ENCODE data around the gene TLL2.

Gene TLL2

GRCh38 chr10:96529634-96530279, 16.0 kb upstream of the TLL2 start:
- DNase-seq (ENCODE audit: insufficient read length) (no peak), FAIRE-seq (no peak)
- TF ChIP-seq POLR2A (IDR thresholded peaks at IDR 0.05; ENCODE audit: low read depth, low read length), result no peak
- no peak for TF ChIP-seq TAF1 (IDR thresholded peaks at IDR 0.05; ENCODE audit: borderline replicate concordance, low read depth, low read length)
- TF ChIP-seq POLR2AphosphoS5 (IDR thresholded peaks at IDR 0.05; ENCODE audit: low read depth, low read length), result no peak

- DNase-seq (ENCODE audit: insufficient read length) (no peak), FAIRE-seq (no peak)
- TF ChIP-seq TAF1 (IDR thresholded peaks at IDR 0.05; ENCODE audit: borderline replicate concordance, low read depth, low read length) (no peak), POLR2A (IDR thresholded peaks at IDR 0.05; ENCODE audit: low read depth, low read length) (no peak), POLR2AphosphoS5 (IDR thresholded peaks at IDR 0.05; ENCODE audit: low read depth, low read length) (no peak)
These were observed 11.0 kb upstream of the TLL2 start for GRCh38 chr10:96524741-96525140.

GRCh38 chr10:96517284-96517683, 3.6 kb upstream of the TLL2 start:
- no peak for FAIRE-seq

GRCh38 chr10:96516337-96516736, 2.6 kb upstream of the TLL2 start:
- no peak for FAIRE-seq
- no peak for DNase-seq (ENCODE audit: insufficient read length)
- TF ChIP-seq TAF1 (IDR thresholded peaks at IDR 0.05; ENCODE audit: borderline replicate concordance, low read depth, low read length), result no peak
- TF ChIP-seq POLR2A (IDR thresholded peaks at IDR 0.05; ENCODE audit: low read depth, low read length), result no peak
- TF ChIP-seq POLR2AphosphoS5 (IDR thresholded peaks at IDR 0.05; ENCODE audit: low read depth, low read length), result peak; percentile 43; the same call in 1 of the 2 replicates

More at GRCh38 chr10:96517284-96517683, 3.6 kb upstream of the TLL2 start:
- TF ChIP-seq TAF1 (IDR thresholded peaks at IDR 0.05; ENCODE audit: borderline replicate concordance, low read depth, low read length) (no peak), POLR2AphosphoS5 (IDR thresholded peaks at IDR 0.05; ENCODE audit: low read depth, low read length) (no peak), POLR2A (IDR thresholded peaks at IDR 0.05; ENCODE audit: low read depth, low read length) (no peak)
- no peak for DNase-seq (ENCODE audit: insufficient read length)

GRCh38 chr10:96513305-96513697, 425 bp downstream of the TLL2 start:
- DNase-seq (ENCODE audit: insufficient read length), result peak; percentile 46
- FAIRE-seq, result peak; percentile 44
- TF ChIP-seq TAF1 (IDR thresholded peaks at IDR 0.05; ENCODE audit: borderline replicate concordance, low read depth, low read length) (no peak), POLR2A (IDR thresholded peaks at IDR 0.05; ENCODE audit: low read depth, low read length) (no peak), POLR2AphosphoS5 (IDR thresholded peaks at IDR 0.05; ENCODE audit: low read depth, low read length) (no peak)

- FAIRE-seq (no peak), DNase-seq (ENCODE audit: insufficient read length) (no peak)
- TF ChIP-seq TAF1 (IDR thresholded peaks at IDR 0.05; ENCODE audit: borderline replicate concordance, low read depth, low read length) (no peak), POLR2AphosphoS5 (IDR thresholded peaks at IDR 0.05; ENCODE audit: low read depth, low read length) (no peak), POLR2A (IDR thresholded peaks at IDR 0.05; ENCODE audit: low read depth, low read length) (no peak)
These were observed 1.0 kb downstream of the TLL2 start for GRCh38 chr10:96512524-96513304.

- no peak for DNase-seq (ENCODE audit: insufficient read length)
- FAIRE-seq, result peak; percentile 5
- TF ChIP-seq POLR2AphosphoS5 (IDR thresholded peaks at IDR 0.05; ENCODE audit: low read depth, low read length) (no peak), TAF1 (IDR thresholded peaks at IDR 0.05; ENCODE audit: borderline replicate concordance, low read depth, low read length) (no peak), POLR2A (IDR thresholded peaks at IDR 0.05; ENCODE audit: low read depth, low read length) (no peak)
These were observed 2.4 kb downstream of the TLL2 start for GRCh38 chr10:96511044-96511945.

GRCh38 chr10:96509017-96509641, 4.6 kb downstream of the TLL2 start:
- TF ChIP-seq POLR2AphosphoS5 (IDR thresholded peaks at IDR 0.05; ENCODE audit: low read depth, low read length), result no peak
- TF ChIP-seq POLR2A (IDR thresholded peaks at IDR 0.05; ENCODE audit: low read depth, low read length), result no peak
- no peak for TF ChIP-seq TAF1 (IDR thresholded peaks at IDR 0.05; ENCODE audit: borderline replicate concordance, low read depth, low read length)
- FAIRE-seq, result no peak
- no peak for DNase-seq (ENCODE audit: insufficient read length)

- no peak for FAIRE-seq
- no peak for TF ChIP-seq POLR2AphosphoS5 (IDR thresholded peaks at IDR 0.05; ENCODE audit: low read depth, low read length)
- no peak for TF ChIP-seq TAF1 (IDR thresholded peaks at IDR 0.05; ENCODE audit: borderline replicate concordance, low read depth, low read length)
- no peak for TF ChIP-seq POLR2A (IDR thresholded peaks at IDR 0.05; ENCODE audit: low read depth, low read length)
These were observed 6.7 kb downstream of the TLL2 start for GRCh38 chr10:96507044-96507443.

GRCh38 chr10:96505150-96506136, 8.3 kb downstream of the TLL2 start:
- TF ChIP-seq POLR2A (IDR thresholded peaks at IDR 0.05; ENCODE audit: low read depth, low read length) (no peak), TAF1 (IDR thresholded peaks at IDR 0.05; ENCODE audit: borderline replicate concordance, low read depth, low read length) (no peak), POLR2AphosphoS5 (IDR thresholded peaks at IDR 0.05; ENCODE audit: low read depth, low read length) (no peak)
- FAIRE-seq, result no peak
- no peak for DNase-seq (ENCODE audit: insufficient read length)

More at GRCh38 chr10:96507044-96507443, 6.7 kb downstream of the TLL2 start:
- no peak for DNase-seq (ENCODE audit: insufficient read length)

Data from GM12892 (cell line).